Fibroblast of the aortic adventitia (primary cell): ENCODE measurements around the gene JAKMIP1. TPM values are rescaled to one million over a fixed set of nuclear protein-coding genes. Genes with fewer than 3 reads are reported as not detected.

ENCODE experiments used
- DNase-seq: peaks from one replicate; pipeline ENCODE4 v3.0.0-alpha.2; 2010; ENCODE audit warnings: low read depth
- H3K4me3 ChIP-seq: 2 replicates; pipeline ENCODE4 v1.5.1; 2011; ENCODE audit warnings: low read depth, mild to moderate bottlenecking, control low read depth, low read length, moderate library complexity
- CTCF ChIP-seq: IDR thresholded peaks from 2 replicates; pipeline ENCODE4 v1.5.1; 2011; ENCODE audit warnings: mild to moderate bottlenecking, low read length, control low read depth, inconsistent platforms; ENCODE audit not compliant: insufficient read depth
- total RNA-seq: library from RNA; depleted of rRNA; stranded (reverse); fragments of >200 nt; gene quantifications from 2 replicates; pipeline ENCODE4 v1.2.3, GENCODE V29; 2012; ENCODE audit warnings: low replicate concordance

Gene JAKMIP1
- total RNA-seq, 1 donor: not detected

- no peak overlapping the region for H3K4me3 ChIP-seq
- no peak for TF ChIP-seq CTCF
- DNase-seq: no peak
Observed at GRCh38 chr4:5992828-5993321, 207.5 kb downstream of the JAKMIP1 start.

- H3K4me3 ChIP-seq: no peak overlapping the region
- no peak for TF ChIP-seq CTCF
- DNase-seq: no peak
Observed at GRCh38 chr4:5992171-5992827, 208.1 kb downstream of the JAKMIP1 start.

- no peak for TF ChIP-seq CTCF
- no peak overlapping the region for H3K4me3 ChIP-seq
- DNase-seq: no peak
Observed at GRCh38 chr4:5991405-5991804, 208.9 kb downstream of the JAKMIP1 start.

GRCh38 chr4:5990446-5991160 is 209.7 kb downstream of the JAKMIP1 start:
- no peak overlapping the region for H3K4me3 ChIP-seq
- TF ChIP-seq CTCF: no peak
- no peak for DNase-seq

- H3K4me3 ChIP-seq: no peak overlapping the region
- no peak for DNase-seq
- TF ChIP-seq CTCF: no peak
Observed at GRCh38 chr4:5989236-5990225, 210.8 kb downstream of the JAKMIP1 start.

- no peak for TF ChIP-seq CTCF
- no peak overlapping the region for H3K4me3 ChIP-seq
- no peak for DNase-seq
Observed at GRCh38 chr4:5988086-5988845, 212.1 kb downstream of the JAKMIP1 start.
